ENCODE results near the gene AMT.

DNA sequence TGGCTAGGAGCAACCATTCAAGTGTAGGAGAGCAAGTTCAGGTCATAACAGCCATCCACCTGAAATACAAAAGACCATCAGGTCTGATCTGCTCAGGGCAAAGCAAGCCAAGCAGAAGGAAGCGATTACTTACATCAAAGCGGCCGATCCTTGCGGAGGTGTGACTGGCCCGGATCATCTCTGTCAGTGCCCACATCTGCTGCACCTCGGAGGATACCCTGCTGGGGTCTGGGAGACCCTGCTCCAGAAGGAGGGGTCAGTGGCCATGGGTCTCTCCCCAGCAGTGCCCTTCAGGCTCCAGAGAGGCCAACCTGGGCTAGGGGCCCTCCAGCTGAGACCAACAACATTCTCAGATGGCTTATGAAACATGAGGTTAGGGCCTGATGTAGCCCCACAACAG, 2.5 kb upstream of the AMT start:
- TF ChIP-seq, protein P1, sequence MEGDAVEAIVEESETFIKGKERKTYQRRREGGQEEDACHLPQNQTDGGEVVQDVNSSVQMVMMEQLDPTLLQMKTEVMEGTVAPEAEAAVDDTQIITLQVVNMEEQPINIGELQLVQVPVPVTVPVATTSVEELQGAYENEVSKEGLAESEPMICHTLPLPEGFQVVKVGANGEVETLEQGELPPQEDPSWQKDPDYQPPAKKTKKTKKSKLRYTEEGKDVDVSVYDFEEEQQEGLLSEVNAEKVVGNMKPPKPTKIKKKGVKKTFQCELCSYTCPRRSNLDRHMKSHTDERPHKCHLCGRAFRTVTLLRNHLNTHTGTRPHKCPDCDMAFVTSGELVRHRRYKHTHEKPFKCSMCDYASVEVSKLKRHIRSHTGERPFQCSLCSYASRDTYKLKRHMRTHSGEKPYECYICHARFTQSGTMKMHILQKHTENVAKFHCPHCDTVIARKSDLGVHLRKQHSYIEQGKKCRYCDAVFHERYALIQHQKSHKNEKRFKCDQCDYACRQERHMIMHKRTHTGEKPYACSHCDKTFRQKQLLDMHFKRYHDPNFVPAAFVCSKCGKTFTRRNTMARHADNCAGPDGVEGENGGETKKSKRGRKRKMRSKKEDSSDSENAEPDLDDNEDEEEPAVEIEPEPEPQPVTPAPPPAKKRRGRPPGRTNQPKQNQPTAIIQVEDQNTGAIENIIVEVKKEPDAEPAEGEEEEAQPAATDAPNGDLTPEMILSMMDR (IDR thresholded peaks at IDR 0.05) = no peak
- no peak for TF ChIP-seq POLR2AphosphoS5 (IDR thresholded peaks at IDR 0.05)

All from gastroesophageal sphincter (tissue), 3 donors.